T-helper 9 cell (primary cell): ENCODE data around the gene DLEC1.

Source experiments
- DNase-seq: peaks from one replicate; pipeline ENCODE4 v3.0.0-alpha.2; 2020
- total RNA-seq, 2 donors: gene quantifications; one replicate each; lab custom pipeline; 2026; lab: John Stamatoyannopoulos, UW

Gene DLEC1
- total RNA-seq, result 15.7 to 30.8 reads per million in 2 donors

- DNase-seq, result peak; percentile 80
Measured at GRCh38 chr3:38039101-38039898, at the start of gene DLEC1. Gene DLEC1 (plus strand): TSS chr3:38039208. CDS start chr3:38039226, 18 bp downstream.

- DNase-seq, result no peak
Measured at GRCh38 chr3:37989821-37990480, 49.1 kb upstream of the DLEC1 start.

- DNase-seq, result no peak
Measured at GRCh38 chr3:37990527-37990926, 48.5 kb upstream of the DLEC1 start, which contains the start of gene VILL. Gene VILL (plus strand): TSS chr3:37990786. CDS start chr3:37993673, 2,887 bp downstream.

GRCh38 chr3:37991109-37991508 lies 47.9 kb upstream of the DLEC1 start:
- no peak for DNase-seq

GRCh38 chr3:37991823-37992222 lies 47.2 kb upstream of the DLEC1 start:
- no peak for DNase-seq

GRCh38 chr3:37992271-37993066 lies 46.5 kb upstream of the DLEC1 start:
- DNase-seq, result no peak

GRCh38 chr3:37993067-37993455 lies 45.9 kb upstream of the DLEC1 start:
- DNase-seq, result no peak

GRCh38 chr3:37993460-37993819 lies 45.6 kb upstream of the DLEC1 start:
- DNase-seq, result no peak

- DNase-seq, result peak; percentile 46
Measured at GRCh38 chr3:37993820-37994638, 45.0 kb upstream of the DLEC1 start.

GRCh38 chr3:37994639-37994972 lies 44.4 kb upstream of the DLEC1 start:
- no peak for DNase-seq

GRCh38 chr3:37995652-37996641 lies 43.1 kb upstream of the DLEC1 start:
- peak; percentile 19 for DNase-seq

GRCh38 chr3:37996785-37997301 lies 42.2 kb upstream of the DLEC1 start:
- peak; percentile 78 for DNase-seq

GRCh38 chr3:37997342-37997741 lies 41.7 kb upstream of the DLEC1 start:
- no peak for DNase-seq

GRCh38 chr3:37997791-37998370 lies 41.1 kb upstream of the DLEC1 start:
- DNase-seq, result no peak

GRCh38 chr3:37999836-38000235 lies 39.2 kb upstream of the DLEC1 start:
- no peak for DNase-seq

GRCh38 chr3:38000242-38000916 lies 38.6 kb upstream of the DLEC1 start:
- no peak for DNase-seq

- DNase-seq, result no peak
Measured at GRCh38 chr3:38000965-38001455, 38.0 kb upstream of the DLEC1 start.

- DNase-seq, result no peak
Measured at GRCh38 chr3:38001456-38002081, 37.4 kb upstream of the DLEC1 start.

GRCh38 chr3:38002291-38002876 lies 36.6 kb upstream of the DLEC1 start:
- no peak for DNase-seq
